Measurements from ENCODE around the gene STRA8.

DNA sequence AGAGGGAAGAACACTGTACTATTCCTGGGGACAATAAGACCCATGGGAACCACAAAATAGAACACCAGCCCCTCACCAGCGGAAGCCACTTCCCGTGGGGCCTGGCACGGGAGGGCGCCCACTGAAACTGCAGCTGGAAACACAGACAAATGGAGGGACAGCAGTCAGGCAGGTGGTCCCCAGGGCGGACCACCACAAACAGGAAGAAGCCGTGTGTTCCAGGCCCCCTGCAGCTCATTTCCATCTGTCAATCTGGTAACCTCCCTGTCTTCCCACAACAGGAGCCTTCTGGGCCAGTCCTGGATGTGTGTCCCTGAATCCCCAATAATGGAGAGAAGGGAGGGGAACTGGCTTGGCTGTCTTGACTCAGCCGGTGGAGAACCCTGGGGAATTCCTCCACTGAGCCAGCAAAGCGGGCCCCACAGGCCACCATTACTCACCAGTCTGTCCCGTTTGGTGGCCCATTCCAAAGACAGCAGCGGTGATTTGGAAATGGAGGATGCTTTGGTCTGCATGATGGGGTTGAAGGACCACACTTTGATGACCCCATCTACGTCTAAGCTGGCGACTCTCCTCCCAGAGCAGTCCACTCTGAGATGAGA is 39.0 kb upstream of the STRA8 start:
- no peak for TF ChIP-seq EP300 (IDR thresholded peaks at IDR 0.05)
- TF ChIP-seq POLR2AphosphoS5 (IDR thresholded peaks at IDR 0.05) = no peak
- TF ChIP-seq POLR2A (IDR thresholded peaks at IDR 0.05) = no peak
- TF ChIP-seq, protein P1, sequence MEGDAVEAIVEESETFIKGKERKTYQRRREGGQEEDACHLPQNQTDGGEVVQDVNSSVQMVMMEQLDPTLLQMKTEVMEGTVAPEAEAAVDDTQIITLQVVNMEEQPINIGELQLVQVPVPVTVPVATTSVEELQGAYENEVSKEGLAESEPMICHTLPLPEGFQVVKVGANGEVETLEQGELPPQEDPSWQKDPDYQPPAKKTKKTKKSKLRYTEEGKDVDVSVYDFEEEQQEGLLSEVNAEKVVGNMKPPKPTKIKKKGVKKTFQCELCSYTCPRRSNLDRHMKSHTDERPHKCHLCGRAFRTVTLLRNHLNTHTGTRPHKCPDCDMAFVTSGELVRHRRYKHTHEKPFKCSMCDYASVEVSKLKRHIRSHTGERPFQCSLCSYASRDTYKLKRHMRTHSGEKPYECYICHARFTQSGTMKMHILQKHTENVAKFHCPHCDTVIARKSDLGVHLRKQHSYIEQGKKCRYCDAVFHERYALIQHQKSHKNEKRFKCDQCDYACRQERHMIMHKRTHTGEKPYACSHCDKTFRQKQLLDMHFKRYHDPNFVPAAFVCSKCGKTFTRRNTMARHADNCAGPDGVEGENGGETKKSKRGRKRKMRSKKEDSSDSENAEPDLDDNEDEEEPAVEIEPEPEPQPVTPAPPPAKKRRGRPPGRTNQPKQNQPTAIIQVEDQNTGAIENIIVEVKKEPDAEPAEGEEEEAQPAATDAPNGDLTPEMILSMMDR (IDR thresholded peaks at IDR 0.05) = no peak
